GM12878 (cell line): ENCODE results near the gene ATXN7L3B. TPM values are rescaled to one million over a fixed set of nuclear protein-coding genes. Genes with fewer than 3 reads are reported as not detected.

Source experiments
- ATF7 ChIP-seq: fragments of 450-650 bp; IDR thresholded peaks from 2 replicates; pipeline ENCODE4 v1.6.1; 2016; ENCODE audit warnings: low read depth, mild to moderate bottlenecking
- BACH1 ChIP-seq: fragments of 450-650 bp; IDR thresholded peaks from 2 replicates; pipeline ENCODE4 v1.6.1; 2017; ENCODE audit warnings: mild to moderate bottlenecking, borderline replicate concordance
- BCL11A ChIP-seq: IDR thresholded peaks from 2 replicates; pipeline ENCODE4 v1.6.1; 2011; ENCODE audit warnings: low read depth, low read length
- BRCA1 ChIP-seq: IDR thresholded peaks from 2 replicates; pipeline ENCODE4 v1.6.1; 2011; ENCODE audit warnings: low read depth, low read length, improper control_type of control experiment
- CBX3 ChIP-seq: fragments of 200-600 bp; sonication (generic); IDR thresholded peaks from 2 replicates; pipeline ENCODE4 v1.6.1; 2016; ENCODE audit warnings: low read depth, borderline replicate concordance
- HDGF ChIP-seq: fragments of 450-650 bp; IDR thresholded peaks from 2 replicates; pipeline ENCODE4 v1.6.1; 2016; ENCODE audit warnings: antibody characterized with exemption
- JUNB ChIP-seq: IDR thresholded peaks from 2 replicates; pipeline ENCODE4 v1.6.1; 2016; ENCODE audit warnings: antibody characterized with exemption, mild to moderate bottlenecking
- KLF5 ChIP-seq: fragments of 450-650 bp; IDR thresholded peaks from 2 replicates; pipeline ENCODE4 v1.6.1; 2014; ENCODE audit warnings: mild to moderate bottlenecking; ENCODE audit not compliant: partially characterized antibody
- LARP7 ChIP-seq: fragments of 450-650 bp; IDR thresholded peaks from 2 replicates; pipeline ENCODE4 v1.6.1; 2017; ENCODE audit warnings: mild to moderate bottlenecking
- NBN ChIP-seq: fragments of 450-650 bp; IDR thresholded peaks from 2 replicates; pipeline ENCODE4 v1.6.1; 2016
- NR2C1 ChIP-seq: fragments of 450-650 bp; IDR thresholded peaks from 2 replicates; pipeline ENCODE4 v1.6.1; 2017; ENCODE audit warnings: antibody characterized with exemption, mild to moderate bottlenecking, moderate library complexity
- POLR2AphosphoS2 ChIP-seq: IDR thresholded peaks from 2 replicates; pipeline ENCODE4 v1.6.1; 2011; ENCODE audit warnings: low read depth, mild to moderate bottlenecking, low read length, improper control_type of control experiment, moderate library complexity
- POU2F2 ChIP-seq: IDR thresholded peaks from 3 replicates; pipeline ENCODE4 v1.6.1; 2011; ENCODE audit warnings: low read depth, mild to moderate bottlenecking, low read length, borderline replicate concordance
- RAD21 ChIP-seq: IDR thresholded peaks from 2 replicates; pipeline ENCODE4 v1.6.1; 2011; ENCODE audit warnings: mild to moderate bottlenecking, low read depth, low read length, moderate library complexity; ENCODE audit not compliant: insufficient read depth
- RCOR1 ChIP-seq: conservative IDR thresholded peaks from 2 replicates; pipeline ENCODE4 v1.6.1; 2012; ENCODE audit warnings: low read depth, low read length, improper control_type of control experiment
- RFX5 ChIP-seq: IDR thresholded peaks from 2 replicates; pipeline ENCODE4 v1.6.1; 2011; ENCODE audit warnings: low read depth, low read length, improper control_type of control experiment
- SP1 ChIP-seq: IDR thresholded peaks from one replicate; pipeline ENCODE4 v1.6.1; 2011; ENCODE audit warnings: low read depth, low read length
- WRNIP1 ChIP-seq: IDR thresholded peaks from 2 replicates; pipeline ENCODE4 v1.6.1; 2011; ENCODE audit warnings: low read depth, low read length, improper control_type of control experiment, borderline replicate concordance
- YY1 ChIP-seq: IDR thresholded peaks from 2 replicates; pipeline ENCODE4 v1.6.1; 2011; ENCODE audit warnings: low read depth, mild to moderate bottlenecking, low read length
- ZNF384 ChIP-seq: IDR thresholded peaks from 2 replicates; pipeline ENCODE4 v1.6.1; 2012; ENCODE audit warnings: low read depth, mild to moderate bottlenecking, low read length, improper control_type of control experiment, borderline replicate concordance
- polyA plus RNA-seq, 11 experiments: library from polyadenylated mRNA; depleted of rRNA in 4 of 11; unstranded in 6 of 11; stranded (reverse) in 5 of 11; fragments of >200 nt; fragmentation: Nextera tagmentation in 4 of 11; fragmentation: Illumina TruSeq in 1 of 11; extraction: Ambion mirVana in 4 of 11; extraction: Trizol in 1 of 11; gene quantifications; 1 replicate in 1 of 11; 2 replicates in 10 of 11; pipeline versions ENCODE4 v1.2.1 to v1.2.3, GENCODE V29; 2011 to 2016; ENCODE audit warnings: inconsistent platforms in 2 of 11, missing spikeins in 2 of 11, low read depth in 1 of 11
- total RNA-seq, 4 experiments: library from RNA; depleted of rRNA in 3 of 4; stranded (reverse); fragments of >200 nt in 3 of 4; fragmentation: Illumina TruSeq in 1 of 4; extraction: Trizol in 1 of 4; gene quantifications; 2 replicates each; pipeline versions ENCODE4 v1.2.1 to v1.2.3, GENCODE V29; 2013 to 2021
- TF ChIP-seq, protein P1 (sequence below): fragments of 450-650 bp; formaldehyde crosslinking; IDR thresholded peaks from 2 replicates; pipeline ENCODE4 v1.5.0; 2022; ENCODE audit warnings: mild to moderate bottlenecking, missing genetic modification characterization
- TF ChIP-seq, protein P2 (sequence below): IDR thresholded peaks from 2 replicates; pipeline ENCODE4 v1.6.1; 2012; ENCODE audit warnings: low read depth, low read length, improper control_type of control experiment
- TF ChIP-seq, protein P3 (sequence below): fragments of 450-650 bp; IDR thresholded peaks from 2 replicates; pipeline ENCODE4 v1.6.1; 2017; ENCODE audit warnings: antibody characterized with exemption, mild to moderate bottlenecking, moderate library complexity
- TF ChIP-seq, protein P4 (sequence below): fragments of 450-650 bp; IDR thresholded peaks from 2 replicates; pipeline ENCODE4 v1.6.1; 2017; ENCODE audit warnings: borderline replicate concordance

ATXN7L3B gene
- total and polyA plus RNA-seq, 10 of the 15 experiments (the other 5 are each of a cell fraction or from before 2014, with no cell fraction given): 6.3 to 36.1 (median 21.7) TPM

GRCh38 chr12:74537707-74538385, at the start of gene ATXN7L3B (continued):
- TF ChIP-seq, protein P1, sequence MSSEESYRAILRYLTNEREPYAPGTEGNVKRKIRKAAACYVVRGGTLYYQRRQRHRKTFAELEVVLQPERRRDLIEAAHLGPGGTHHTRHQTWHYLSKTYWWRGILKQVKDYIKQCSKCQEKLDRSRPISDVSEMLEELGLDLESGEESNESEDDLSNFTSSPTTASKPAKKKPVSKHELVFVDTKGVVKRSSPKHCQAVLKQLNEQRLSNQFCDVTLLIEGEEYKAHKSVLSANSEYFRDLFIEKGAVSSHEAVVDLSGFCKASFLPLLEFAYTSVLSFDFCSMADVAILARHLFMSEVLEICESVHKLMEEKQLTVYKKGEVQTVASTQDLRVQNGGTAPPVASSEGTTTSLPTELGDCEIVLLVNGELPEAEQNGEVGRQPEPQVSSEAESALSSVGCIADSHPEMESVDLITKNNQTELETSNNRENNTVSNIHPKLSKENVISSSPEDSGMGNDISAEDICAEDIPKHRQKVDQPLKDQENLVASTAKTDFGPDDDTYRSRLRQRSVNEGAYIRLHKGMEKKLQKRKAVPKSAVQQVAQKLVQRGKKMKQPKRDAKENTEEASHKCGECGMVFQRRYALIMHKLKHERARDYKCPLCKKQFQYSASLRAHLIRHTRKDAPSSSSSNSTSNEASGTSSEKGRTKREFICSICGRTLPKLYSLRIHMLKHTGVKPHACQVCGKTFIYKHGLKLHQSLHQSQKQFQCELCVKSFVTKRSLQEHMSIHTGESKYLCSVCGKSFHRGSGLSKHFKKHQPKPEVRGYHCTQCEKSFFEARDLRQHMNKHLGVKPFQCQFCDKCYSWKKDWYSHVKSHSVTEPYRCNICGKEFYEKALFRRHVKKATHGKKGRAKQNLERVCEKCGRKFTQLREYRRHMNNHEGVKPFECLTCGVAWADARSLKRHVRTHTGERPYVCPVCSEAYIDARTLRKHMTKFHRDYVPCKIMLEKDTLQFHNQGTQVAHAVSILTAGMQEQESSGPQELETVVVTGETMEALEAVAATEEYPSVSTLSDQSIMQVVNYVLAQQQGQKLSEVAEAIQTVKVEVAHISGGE: no peak
- TF ChIP-seq LARP7: no peak
- peak; percentile 56 for TF ChIP-seq KLF5
- peak; percentile 46; the same call in 1 of the 3 replicates for TF ChIP-seq POU2F2
- no peak for TF ChIP-seq HDGF
- TF ChIP-seq ZNF384: no peak
- TF ChIP-seq POLR2AphosphoS2: no peak
- TF ChIP-seq NR2C1: no peak
- TF ChIP-seq CBX3: no peak
- TF ChIP-seq RCOR1: no peak
- TF ChIP-seq RAD21: no peak
- TF ChIP-seq, protein P2, sequence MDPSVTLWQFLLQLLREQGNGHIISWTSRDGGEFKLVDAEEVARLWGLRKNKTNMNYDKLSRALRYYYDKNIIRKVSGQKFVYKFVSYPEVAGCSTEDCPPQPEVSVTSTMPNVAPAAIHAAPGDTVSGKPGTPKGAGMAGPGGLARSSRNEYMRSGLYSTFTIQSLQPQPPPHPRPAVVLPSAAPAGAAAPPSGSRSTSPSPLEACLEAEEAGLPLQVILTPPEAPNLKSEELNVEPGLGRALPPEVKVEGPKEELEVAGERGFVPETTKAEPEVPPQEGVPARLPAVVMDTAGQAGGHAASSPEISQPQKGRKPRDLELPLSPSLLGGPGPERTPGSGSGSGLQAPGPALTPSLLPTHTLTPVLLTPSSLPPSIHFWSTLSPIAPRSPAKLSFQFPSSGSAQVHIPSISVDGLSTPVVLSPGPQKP: peak; percentile 74; the same call in 1 of the 2 replicates
- peak; percentile 86; the same call in 1 of the 2 replicates for TF ChIP-seq NBN
- no peak for TF ChIP-seq BCL11A
- TF ChIP-seq YY1: peak; percentile 85; the same call in 1 of the 2 replicates
- TF ChIP-seq, protein P3, sequence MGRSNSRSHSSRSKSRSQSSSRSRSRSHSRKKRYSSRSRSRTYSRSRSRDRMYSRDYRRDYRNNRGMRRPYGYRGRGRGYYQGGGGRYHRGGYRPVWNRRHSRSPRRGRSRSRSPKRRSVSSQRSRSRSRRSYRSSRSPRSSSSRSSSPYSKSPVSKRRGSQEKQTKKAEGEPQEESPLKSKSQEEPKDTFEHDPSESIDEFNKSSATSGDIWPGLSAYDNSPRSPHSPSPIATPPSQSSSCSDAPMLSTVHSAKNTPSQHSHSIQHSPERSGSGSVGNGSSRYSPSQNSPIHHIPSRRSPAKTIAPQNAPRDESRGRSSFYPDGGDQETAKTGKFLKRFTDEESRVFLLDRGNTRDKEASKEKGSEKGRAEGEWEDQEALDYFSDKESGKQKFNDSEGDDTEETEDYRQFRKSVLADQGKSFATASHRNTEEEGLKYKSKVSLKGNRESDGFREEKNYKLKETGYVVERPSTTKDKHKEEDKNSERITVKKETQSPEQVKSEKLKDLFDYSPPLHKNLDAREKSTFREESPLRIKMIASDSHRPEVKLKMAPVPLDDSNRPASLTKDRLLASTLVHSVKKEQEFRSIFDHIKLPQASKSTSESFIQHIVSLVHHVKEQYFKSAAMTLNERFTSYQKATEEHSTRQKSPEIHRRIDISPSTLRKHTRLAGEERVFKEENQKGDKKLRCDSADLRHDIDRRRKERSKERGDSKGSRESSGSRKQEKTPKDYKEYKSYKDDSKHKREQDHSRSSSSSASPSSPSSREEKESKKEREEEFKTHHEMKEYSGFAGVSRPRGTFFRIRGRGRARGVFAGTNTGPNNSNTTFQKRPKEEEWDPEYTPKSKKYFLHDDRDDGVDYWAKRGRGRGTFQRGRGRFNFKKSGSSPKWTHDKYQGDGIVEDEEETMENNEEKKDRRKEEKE: no peak
- peak; percentile 32; the same call in 1 of the 2 replicates for TF ChIP-seq WRNIP1
- TF ChIP-seq, protein P4, sequence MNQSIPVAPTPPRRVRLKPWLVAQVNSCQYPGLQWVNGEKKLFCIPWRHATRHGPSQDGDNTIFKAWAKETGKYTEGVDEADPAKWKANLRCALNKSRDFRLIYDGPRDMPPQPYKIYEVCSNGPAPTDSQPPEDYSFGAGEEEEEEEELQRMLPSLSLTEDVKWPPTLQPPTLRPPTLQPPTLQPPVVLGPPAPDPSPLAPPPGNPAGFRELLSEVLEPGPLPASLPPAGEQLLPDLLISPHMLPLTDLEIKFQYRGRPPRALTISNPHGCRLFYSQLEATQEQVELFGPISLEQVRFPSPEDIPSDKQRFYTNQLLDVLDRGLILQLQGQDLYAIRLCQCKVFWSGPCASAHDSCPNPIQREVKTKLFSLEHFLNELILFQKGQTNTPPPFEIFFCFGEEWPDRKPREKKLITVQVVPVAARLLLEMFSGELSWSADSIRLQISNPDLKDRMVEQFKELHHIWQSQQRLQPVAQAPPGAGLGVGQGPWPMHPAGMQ: no peak
- TF ChIP-seq SP1: no peak
- TF ChIP-seq RFX5: no peak
- TF ChIP-seq ATF7: no peak
- no peak for TF ChIP-seq JUNB
- no peak for TF ChIP-seq BACH1
- TF ChIP-seq BRCA1: no peak
